Activated T-helper 17 cell treated with anti-CD3 and anti-CD28 coated beads, Interleukin-2, amount 50 U/mL, for 72 hours (primary cell): ENCODE results near the gene FRMD1. TPM values are rescaled to one million over a fixed set of nuclear protein-coding genes. Genes with fewer than 3 reads are reported as not detected.
A peak's percentile ranks its signal among the peaks of the same experiment; 100 is the strongest.

ENCODE experiments used
- ATAC-seq: fragments of 150-1000 bp; cut with Tn5 transposase; replicated peaks from 2 replicates; pipeline ENCODE4 v1.10.0; 2021; ENCODE audit warnings: mild to moderate bottlenecking, moderate library complexity
- H3K27ac Mint-ChIP-seq: one replicate; pipeline ENCODE4 v1.8.0; 2022; ENCODE audit warnings: mixed read lengths
- H3K27me3 Mint-ChIP-seq: one replicate; pipeline ENCODE4 v1.8.0; 2022; ENCODE audit warnings: mixed read lengths
- H3K36me3 Mint-ChIP-seq: one replicate; pipeline ENCODE4 v1.8.0; 2022; ENCODE audit warnings: low read depth, mild to moderate bottlenecking, mixed read lengths
- H3K4me1 Mint-ChIP-seq: one replicate; pipeline ENCODE4 v1.8.0; 2022; ENCODE audit warnings: mixed read lengths
- H3K4me3 Mint-ChIP-seq: one replicate; pipeline ENCODE4 v1.8.0; 2022; ENCODE audit warnings: mild to moderate bottlenecking, mixed read lengths
- H3K9me3 Mint-ChIP-seq: one replicate; pipeline ENCODE4 v1.8.0; 2022; ENCODE audit warnings: mixed read lengths
- total RNA-seq, 2 donors: library from RNA; stranded (reverse); gene quantifications; one replicate each; pipeline ENCODE4 v1.2.3, GENCODE V29; 2022

Gene FRMD1
- total RNA-seq, 2 donors from 2014 or later = not detected

GRCh38 chr6:168044521-168045130, 34.4 kb downstream of the FRMD1 start:
- no peak for ATAC-seq

GRCh38 chr6:168043848-168044415, 35.1 kb downstream of the FRMD1 start:
- no peak overlapping the region for H3K4me3 Mint-ChIP-seq
- H3K27ac Mint-ChIP-seq = no peak overlapping the region
- H3K27me3 Mint-ChIP-seq = no peaks in the 10 kb centered on the region
- no peak for ATAC-seq
- no peaks in the 10 kb centered on the region for H3K36me3 Mint-ChIP-seq
- H3K4me1 Mint-ChIP-seq = no peaks in the 10 kb centered on the region
- no peaks in the 10 kb centered on the region for H3K9me3 Mint-ChIP-seq

More at GRCh38 chr6:168044521-168045130, 34.4 kb downstream of the FRMD1 start:
- Mint-ChIP-seq H3K4me1 (no peaks in the 10 kb centered on the region), H3K4me3 (no peak overlapping the region), H3K27ac (no peak overlapping the region), H3K9me3 (no peaks in the 10 kb centered on the region), H3K27me3 (no peaks in the 10 kb centered on the region), H3K36me3 (no peaks in the 10 kb centered on the region)

GRCh38 chr6:168043193-168043847, 35.7 kb downstream of the FRMD1 start:
- H3K36me3 Mint-ChIP-seq = no peaks in the 10 kb centered on the region
- no peaks in the 10 kb centered on the region for H3K4me1 Mint-ChIP-seq
- no peak overlapping the region for H3K4me3 Mint-ChIP-seq
- H3K27me3 Mint-ChIP-seq = no peaks in the 10 kb centered on the region
- ATAC-seq = no peak
- no peak overlapping the region for H3K27ac Mint-ChIP-seq
- no peaks in the 10 kb centered on the region for H3K9me3 Mint-ChIP-seq

GRCh38 chr6:168042426-168043192, 36.4 kb downstream of the FRMD1 start:
- Mint-ChIP-seq H3K36me3 (no peaks in the 10 kb centered on the region), H3K4me1 (no peaks in the 10 kb centered on the region), H3K27ac (no peak overlapping the region), H3K4me3 (no peak overlapping the region), H3K9me3 (no peaks in the 10 kb centered on the region), H3K27me3 (no peaks in the 10 kb centered on the region)
- no peak for ATAC-seq

- Mint-ChIP-seq H3K4me1 (no peaks in the 10 kb centered on the region), H3K36me3 (no peaks in the 10 kb centered on the region), H3K9me3 (no peaks in the 10 kb centered on the region), H3K4me3 (no peak overlapping the region), H3K27ac (no peak overlapping the region), H3K27me3 (no peaks in the 10 kb centered on the region)
- no peak for ATAC-seq
These were observed 37.1 kb downstream of the FRMD1 start for GRCh38 chr6:168041928-168042327.

GRCh38 chr6:168040856-168041496, 38.0 kb downstream of the FRMD1 start:
- H3K4me3 Mint-ChIP-seq = no peak overlapping the region
- no peak for ATAC-seq
- H3K27me3 Mint-ChIP-seq = no peaks in the 10 kb centered on the region

GRCh38 chr6:168039849-168040248, 39.2 kb downstream of the FRMD1 start:
- H3K4me3 Mint-ChIP-seq = no peak overlapping the region
- H3K27me3 Mint-ChIP-seq = no peaks in the 10 kb centered on the region
- H3K36me3 Mint-ChIP-seq = peaks cover 10% of the 10 kb centered on the region
- no peak for ATAC-seq
- no peak overlapping the region for H3K27ac Mint-ChIP-seq
- H3K4me1 Mint-ChIP-seq = peaks cover 8% of the 10 kb centered on the region
- H3K9me3 Mint-ChIP-seq = no peaks in the 10 kb centered on the region

More at GRCh38 chr6:168040856-168041496, 38.0 kb downstream of the FRMD1 start:
- Mint-ChIP-seq H3K27ac (no peak overlapping the region), H3K4me1 (peaks cover 4% of the 10 kb centered on the region), H3K9me3 (no peaks in the 10 kb centered on the region), H3K36me3 (no peaks in the 10 kb centered on the region)

- Mint-ChIP-seq H3K4me1 (peaks cover 8% of the 10 kb centered on the region), H3K36me3 (peaks cover 10% of the 10 kb centered on the region), H3K27ac (no peak overlapping the region), H3K4me3 (no peak overlapping the region), H3K27me3 (no peaks in the 10 kb centered on the region), H3K9me3 (no peaks in the 10 kb centered on the region)
- no peak for ATAC-seq
These were observed 39.7 kb downstream of the FRMD1 start for GRCh38 chr6:168039301-168039700.

GRCh38 chr6:168038576-168039140, 40.4 kb downstream of the FRMD1 start:
- H3K4me3 Mint-ChIP-seq = no peak overlapping the region
- peaks cover 8% of the 10 kb centered on the region for H3K4me1 Mint-ChIP-seq
- ATAC-seq = no peak
- no peaks in the 10 kb centered on the region for H3K27me3 Mint-ChIP-seq
- peaks cover 10% of the 10 kb centered on the region for H3K36me3 Mint-ChIP-seq
- H3K27ac Mint-ChIP-seq = no peak overlapping the region
- no peaks in the 10 kb centered on the region for H3K9me3 Mint-ChIP-seq

GRCh38 chr6:168037856-168038255, 41.2 kb downstream of the FRMD1 start:
- Mint-ChIP-seq H3K4me3 (no peak overlapping the region), H3K36me3 (peaks cover 10% of the 10 kb centered on the region), H3K27me3 (no peaks in the 10 kb centered on the region), H3K27ac (no peak overlapping the region), H3K4me1 (peaks cover 8% of the 10 kb centered on the region), H3K9me3 (no peaks in the 10 kb centered on the region)
- ATAC-seq = no peak

GRCh38 chr6:168037242-168037641, 41.8 kb downstream of the FRMD1 start:
- peaks cover 10% of the 10 kb centered on the region for H3K36me3 Mint-ChIP-seq

GRCh38 chr6:168035661-168036545, 43.1 kb downstream of the FRMD1 start:
- peak overlapping the region; percentile 95 for H3K27ac Mint-ChIP-seq
- peak; percentile 83 for ATAC-seq
- no peaks in the 10 kb centered on the region for H3K9me3 Mint-ChIP-seq
- peaks cover 10% of the 10 kb centered on the region for H3K36me3 Mint-ChIP-seq
- peak overlapping the region; percentile 94 for H3K4me3 Mint-ChIP-seq
- H3K27me3 Mint-ChIP-seq = no peaks in the 10 kb centered on the region
- H3K4me1 Mint-ChIP-seq = peaks cover 8% of the 10 kb centered on the region

More at GRCh38 chr6:168037242-168037641, 41.8 kb downstream of the FRMD1 start:
- H3K27ac Mint-ChIP-seq = peak overlapping the region; percentile 27
- peak overlapping the region; percentile 94 for H3K4me3 Mint-ChIP-seq
- no peaks in the 10 kb centered on the region for H3K9me3 Mint-ChIP-seq
- ATAC-seq = no peak
- H3K27me3 Mint-ChIP-seq = no peaks in the 10 kb centered on the region
- H3K4me1 Mint-ChIP-seq = peaks cover 8% of the 10 kb centered on the region

GRCh38 chr6:168035098-168035660, 43.8 kb downstream of the FRMD1 start:
- H3K36me3 Mint-ChIP-seq = peaks cover 10% of the 10 kb centered on the region
- H3K4me3 Mint-ChIP-seq = peak overlapping the region; percentile 94
- H3K9me3 Mint-ChIP-seq = no peaks in the 10 kb centered on the region
- peak; percentile 6 for ATAC-seq
- H3K27ac Mint-ChIP-seq = peak overlapping the region; percentile 95
- no peaks in the 10 kb centered on the region for H3K27me3 Mint-ChIP-seq
- H3K4me1 Mint-ChIP-seq = peaks cover 8% of the 10 kb centered on the region
